MV-4-11 (cell line): ENCODE measurements around the gene FAM209A.
"Not testable (repeated sequence)": the region's sequence is repeated elsewhere in the genome, so short reads cannot be mapped to it uniquely, and the experiment has no call there.

Experiments
- DNase-seq: peaks from one replicate; lab custom pipeline; 2025; lab: John Stamatoyannopoulos, UW

The FAM209A gene

GRCh38 chr20:56540415-56540814, 15.9 kb downstream of the FAM209A start:
- DNase-seq = peak; percentile 67

GRCh38 chr20:56542489-56543030, 18.0 kb downstream of the FAM209A start:
- DNase-seq = no peak

- peak; percentile 11 for DNase-seq
Measured at GRCh38 chr20:56551571-56551970, 27.0 kb downstream of the FAM209A start.

- DNase-seq = peak; percentile 55
Measured at GRCh38 chr20:56552911-56553629, 28.5 kb downstream of the FAM209A start.

- DNase-seq = peak; percentile 99
Measured at GRCh38 chr20:56554869-56555268, 30.3 kb downstream of the FAM209A start.

GRCh38 chr20:56558968-56559367, 34.4 kb downstream of the FAM209A start:
- no peak for DNase-seq

DNA sequence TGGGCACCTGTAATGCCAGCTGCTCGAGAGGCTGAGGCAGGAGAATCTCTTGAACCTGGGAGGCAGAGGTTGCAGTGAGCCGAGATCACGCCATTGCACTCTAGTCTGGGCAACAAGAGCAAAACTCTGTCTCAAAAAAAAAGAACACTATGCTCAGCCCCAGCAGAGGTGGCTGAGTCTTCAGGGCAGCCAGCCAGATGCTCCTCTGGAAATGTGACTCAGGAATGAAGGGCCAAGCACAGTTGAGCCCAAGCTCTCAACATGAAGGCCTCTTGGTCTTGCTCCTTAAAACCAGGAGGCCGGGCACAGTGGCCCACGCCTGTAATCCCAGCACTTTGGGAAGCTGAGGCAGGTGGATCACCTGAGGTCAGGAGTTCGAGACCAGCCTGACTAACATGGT, 40.0 kb downstream of the FAM209A start:
- not testable (repeated sequence) for DNase-seq

DNA sequence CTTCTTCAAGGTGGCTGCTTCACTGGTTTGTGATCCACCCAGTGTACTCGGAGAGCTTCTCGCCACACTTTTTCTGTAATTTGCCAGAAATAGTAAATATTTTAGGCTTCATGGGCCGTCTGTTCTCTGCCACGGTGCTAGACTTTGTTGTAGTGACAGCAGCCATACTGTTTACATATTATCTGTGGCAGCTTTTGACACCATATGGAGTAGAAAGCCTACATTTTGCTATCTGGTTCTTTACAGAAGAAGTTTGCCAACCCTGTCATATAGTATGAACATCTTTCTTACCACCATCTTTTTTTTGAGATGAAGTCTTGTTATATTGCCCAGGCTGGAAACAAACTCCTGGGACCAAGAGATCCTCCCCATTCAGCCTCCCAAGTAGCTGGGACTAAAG, 41.0 kb downstream of the FAM209A start:
- no peak for DNase-seq

DNA sequence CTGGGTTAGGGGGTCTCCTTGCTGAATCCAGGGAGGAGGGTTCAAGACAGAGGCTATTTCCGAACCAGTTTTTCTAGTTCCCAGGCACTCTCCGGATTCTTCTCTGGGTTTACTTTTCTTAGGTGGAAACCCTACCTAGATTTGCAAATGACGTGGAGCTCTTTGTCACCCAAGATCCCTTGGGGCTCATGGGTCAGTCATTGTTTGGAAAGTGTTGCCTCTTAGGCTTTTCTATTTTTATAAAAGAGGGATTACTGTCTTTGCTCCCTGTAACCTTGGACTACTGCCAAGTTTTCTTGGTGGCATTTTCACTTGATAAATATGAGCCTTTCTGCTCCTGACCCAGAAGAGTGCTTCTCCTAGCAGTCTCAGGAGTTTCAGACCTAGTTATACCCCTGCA, 42.1 kb downstream of the FAM209A start:
- peak; percentile 69 for DNase-seq

DNA sequence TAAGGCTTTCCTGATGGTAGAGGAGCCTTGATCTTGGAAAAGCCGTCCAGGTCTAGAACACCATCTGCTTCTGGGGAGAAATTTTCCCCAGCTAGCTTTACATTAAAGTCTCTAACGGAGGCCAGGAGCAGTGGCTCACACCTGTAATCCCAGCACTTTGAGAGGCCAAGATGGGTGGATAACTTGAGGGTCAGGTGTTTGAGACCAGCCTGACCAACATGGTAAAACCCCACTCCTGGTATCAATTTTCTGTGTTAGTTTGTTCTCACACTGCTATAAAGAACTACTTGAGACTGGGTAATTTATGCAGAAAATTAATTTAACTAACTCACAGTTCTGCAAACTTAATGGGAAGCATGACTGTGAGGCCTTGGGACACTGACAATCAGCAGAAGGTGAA, 46.3 kb downstream of the FAM209A start:
- no peak for DNase-seq

DNA sequence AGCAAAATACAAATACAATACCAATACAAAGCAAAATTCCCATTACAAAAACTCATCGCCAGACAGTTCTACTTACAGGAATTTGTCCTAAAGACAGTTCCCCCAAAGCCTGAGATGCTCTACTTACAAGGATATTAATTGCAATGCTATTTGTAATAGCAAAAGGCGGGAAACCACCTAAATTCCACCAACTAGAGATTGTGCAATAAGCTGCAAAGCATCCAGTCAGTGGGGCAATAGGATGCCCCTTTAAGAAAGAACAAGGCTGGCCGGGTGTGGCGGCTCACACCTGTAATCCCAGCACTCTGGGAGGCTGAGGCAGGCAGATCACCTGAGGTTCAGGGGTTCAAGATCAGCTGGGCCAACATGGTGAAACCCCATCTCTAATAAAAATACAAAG, 47.6 kb downstream of the FAM209A start:
- no peak for DNase-seq

GRCh38 chr20:56573986-56574385, 49.4 kb downstream of the FAM209A start:
- DNase-seq = no peak

DNA sequence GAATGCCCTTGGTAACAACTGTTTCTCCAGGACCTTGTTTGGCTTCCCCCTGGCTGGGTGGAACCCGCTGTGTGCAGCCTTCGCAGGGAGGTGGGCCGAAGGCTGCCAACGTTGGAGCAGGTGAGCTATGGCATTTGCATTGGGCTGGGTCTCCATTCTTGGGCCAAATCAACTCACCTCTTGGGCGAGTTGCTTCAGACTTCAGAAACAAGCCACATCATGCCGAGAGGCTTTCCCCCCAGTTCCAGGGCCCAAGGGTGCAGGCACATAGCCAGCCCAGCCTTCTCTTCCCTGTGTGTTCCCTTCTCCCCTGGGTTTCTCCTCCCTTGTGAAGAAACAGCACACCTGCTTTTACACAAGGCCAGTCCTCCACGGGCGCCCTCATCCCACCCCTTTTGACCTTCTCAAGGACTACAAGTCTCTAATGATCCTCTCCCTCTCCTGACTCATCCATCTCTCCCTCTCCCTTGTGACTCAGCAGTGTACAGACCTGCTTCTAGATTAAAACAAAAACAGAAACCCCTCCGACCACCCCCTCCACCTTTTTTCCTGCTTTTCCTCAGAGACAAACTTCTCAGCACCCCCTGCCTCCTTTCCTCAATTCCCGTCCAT, 50.1 kb downstream of the FAM209A start:
- no peak for DNase-seq

DNA sequence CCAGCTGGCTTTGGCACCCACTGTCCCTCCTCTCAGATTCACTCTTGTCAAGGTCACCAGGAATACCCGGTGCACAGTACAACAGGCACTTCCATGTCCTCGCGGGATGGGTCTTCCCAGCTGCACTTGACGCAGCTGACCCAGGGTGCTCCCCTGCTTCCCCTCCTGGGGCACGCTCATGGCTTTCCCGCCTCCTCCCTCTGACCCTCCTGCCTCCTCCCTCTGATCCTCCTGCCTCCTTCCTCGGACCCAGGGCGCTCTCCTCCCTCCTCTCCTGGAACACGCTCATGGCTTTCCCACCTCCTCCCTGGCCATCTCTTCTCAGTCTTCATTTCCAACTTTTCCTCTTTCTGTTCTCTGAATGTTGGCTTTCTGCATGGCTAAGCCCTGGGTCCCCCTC, 50.6 kb downstream of the FAM209A start:
- no peak for DNase-seq
